NCI-H446 (cell line): ENCODE data around the gene FYN.

Experiments used
- DNase-seq, 2 experiments: peaks; one replicate each; lab custom pipeline; 2025; lab: John Stamatoyannopoulos, UW

Gene FYN

DNA sequence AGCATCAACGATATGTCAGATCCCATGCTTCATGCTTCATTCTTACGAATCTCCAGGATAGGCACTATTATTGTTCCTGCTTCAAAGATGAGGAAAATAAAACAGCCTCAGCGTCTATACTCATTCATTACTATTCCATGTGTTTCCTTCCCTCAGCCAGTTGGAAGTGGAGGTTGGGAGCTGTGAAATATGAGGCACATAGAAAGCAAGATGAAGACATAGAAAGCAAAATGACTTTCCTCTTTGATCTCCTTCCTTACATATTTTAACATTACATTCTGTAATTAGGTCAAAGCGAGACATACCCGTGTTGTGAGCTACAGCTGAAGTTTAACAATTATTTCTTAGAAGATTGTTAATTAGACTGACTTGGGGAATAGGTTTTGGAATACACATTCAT lies 125.4 kb downstream of the FYN start:
- no peak for DNase-seq

DNA sequence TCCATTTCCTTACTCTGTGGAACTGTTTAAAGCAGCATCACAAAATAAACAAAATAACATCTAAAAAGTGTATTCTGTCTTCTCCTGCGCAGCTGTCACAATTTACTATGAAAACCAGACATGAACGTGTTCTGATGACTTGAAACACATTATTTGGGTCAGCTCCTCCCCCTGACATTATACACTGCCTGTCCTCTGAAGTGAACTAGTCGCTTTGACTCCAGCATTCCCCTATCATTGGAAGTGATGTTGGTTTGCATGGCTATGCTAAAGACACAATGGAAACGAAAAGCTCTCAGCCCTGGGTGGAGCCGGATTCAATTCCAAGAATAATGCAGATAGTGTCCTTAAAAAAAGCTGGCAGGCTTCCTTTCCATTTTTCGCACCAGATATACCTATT lies 125.9 kb downstream of the FYN start:
- DNase-seq, result no peak

DNA sequence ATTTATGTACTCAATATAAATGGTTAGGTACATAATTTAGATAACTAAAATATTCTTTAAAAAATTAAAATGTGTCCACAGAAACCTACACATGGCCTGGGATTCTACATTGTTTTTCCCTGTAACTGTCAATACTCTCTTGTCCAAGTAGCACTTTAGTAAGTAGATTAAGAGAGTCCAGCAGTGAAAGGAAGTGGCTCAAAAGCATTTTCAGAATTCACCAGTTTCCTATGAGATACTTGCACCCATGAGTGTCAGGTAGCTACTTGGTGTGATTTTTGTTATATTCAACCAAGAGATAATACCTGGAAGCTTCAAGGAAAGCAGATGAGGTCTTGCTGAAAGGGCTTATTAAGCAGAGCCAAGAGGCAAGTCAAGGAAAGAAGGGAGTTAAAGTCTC lies 126.3 kb downstream of the FYN start:
- DNase-seq, result no peak

DNA sequence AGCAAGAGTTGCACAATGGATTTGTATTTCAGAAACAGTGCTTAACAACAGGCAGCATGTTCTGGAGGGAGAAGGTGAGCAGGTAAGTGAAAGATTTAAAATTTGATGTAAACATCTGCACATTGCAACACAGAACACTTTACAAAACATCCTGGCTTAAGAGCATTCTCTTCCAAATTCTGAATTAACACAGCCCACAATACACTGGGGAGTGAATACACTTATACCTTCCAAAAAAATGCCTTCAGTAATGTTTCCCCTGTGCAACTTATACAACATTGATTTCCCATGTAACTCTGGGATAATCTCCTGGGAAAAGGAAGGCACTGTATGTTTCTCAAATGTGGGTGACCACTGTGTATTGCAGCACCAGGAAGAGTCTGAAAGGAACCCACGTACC lies 127.6 kb downstream of the FYN start:
- DNase-seq, result no peak

DNA sequence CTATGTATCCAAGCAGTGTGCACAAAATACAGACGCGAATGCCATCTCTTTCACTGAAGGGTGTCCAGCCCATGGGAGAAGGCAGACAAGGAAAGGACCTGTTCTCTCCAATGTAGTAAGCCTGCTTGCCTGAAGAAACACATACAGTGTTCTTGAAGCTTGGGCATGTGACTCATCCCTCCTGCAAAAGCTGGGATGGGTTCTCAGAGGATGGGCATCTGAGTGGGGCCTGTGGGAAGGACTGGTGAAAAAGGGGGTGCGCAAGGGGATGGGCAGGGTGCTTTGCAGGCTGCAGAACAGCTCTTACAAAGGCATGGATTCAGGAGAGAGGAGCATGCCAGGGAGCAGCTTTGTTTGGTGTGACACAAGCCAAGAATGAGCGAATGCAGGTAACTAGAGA lies 128.1 kb downstream of the FYN start:
- no peak for DNase-seq

DNA sequence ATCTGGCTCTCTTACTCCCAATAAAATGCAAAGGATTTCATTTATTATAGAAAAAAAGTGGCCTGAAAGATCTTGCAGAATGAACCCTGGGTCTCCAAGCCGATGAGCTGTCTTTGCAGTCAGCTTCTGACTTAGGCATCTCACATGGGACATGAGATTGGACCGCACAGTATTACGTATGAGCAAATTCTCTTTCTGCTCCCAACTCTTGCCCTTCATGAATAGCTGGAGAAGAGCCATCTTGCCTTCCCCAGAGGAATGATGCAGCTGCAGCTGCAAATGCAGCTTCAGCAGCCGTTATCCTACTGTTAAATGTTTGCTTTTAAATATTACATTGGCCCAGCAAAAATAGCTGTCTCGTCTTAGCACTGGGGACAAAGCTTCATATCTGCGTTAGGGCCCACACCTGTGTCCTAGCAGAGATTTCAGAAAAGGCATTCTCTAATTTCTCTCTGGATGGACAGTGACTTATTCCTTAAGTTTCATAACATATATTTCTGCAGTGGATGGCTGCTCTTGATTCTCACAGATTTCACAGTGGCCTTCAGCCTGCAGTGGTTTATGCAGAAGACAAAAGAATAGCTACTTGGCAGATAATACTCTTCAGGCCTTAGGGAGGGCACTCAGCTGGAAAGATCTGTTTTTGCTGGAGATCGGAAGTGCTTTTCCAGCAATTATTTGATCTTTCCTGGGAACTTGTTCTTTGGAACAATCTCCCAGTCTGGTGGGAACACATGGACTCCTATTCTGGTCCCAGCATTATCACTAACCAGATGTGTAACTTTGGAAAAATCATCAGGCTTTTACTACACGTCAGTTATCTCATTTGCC lies 129.2 kb downstream of the FYN start:
- no peak for DNase-seq

DNA sequence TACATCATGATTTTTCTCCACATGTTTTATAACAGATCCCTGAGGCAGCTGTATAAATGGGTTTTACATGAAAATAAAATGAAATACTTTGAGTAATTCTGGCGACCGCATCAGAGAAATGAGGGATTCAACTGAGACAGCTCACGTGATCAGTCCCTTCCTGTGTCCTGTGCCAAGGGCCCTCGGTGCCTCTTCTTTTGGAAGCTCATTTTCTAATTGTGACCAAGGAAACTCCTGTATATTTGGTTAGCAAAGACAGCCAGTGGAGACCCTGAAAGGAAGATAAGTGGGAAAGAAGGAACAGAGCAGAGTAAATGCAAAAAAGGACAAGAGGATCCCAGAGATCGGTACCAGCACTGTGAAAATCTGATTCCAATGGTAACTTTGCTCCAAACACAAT lies 129.9 kb downstream of the FYN start:
- DNase-seq, result no peak

DNA sequence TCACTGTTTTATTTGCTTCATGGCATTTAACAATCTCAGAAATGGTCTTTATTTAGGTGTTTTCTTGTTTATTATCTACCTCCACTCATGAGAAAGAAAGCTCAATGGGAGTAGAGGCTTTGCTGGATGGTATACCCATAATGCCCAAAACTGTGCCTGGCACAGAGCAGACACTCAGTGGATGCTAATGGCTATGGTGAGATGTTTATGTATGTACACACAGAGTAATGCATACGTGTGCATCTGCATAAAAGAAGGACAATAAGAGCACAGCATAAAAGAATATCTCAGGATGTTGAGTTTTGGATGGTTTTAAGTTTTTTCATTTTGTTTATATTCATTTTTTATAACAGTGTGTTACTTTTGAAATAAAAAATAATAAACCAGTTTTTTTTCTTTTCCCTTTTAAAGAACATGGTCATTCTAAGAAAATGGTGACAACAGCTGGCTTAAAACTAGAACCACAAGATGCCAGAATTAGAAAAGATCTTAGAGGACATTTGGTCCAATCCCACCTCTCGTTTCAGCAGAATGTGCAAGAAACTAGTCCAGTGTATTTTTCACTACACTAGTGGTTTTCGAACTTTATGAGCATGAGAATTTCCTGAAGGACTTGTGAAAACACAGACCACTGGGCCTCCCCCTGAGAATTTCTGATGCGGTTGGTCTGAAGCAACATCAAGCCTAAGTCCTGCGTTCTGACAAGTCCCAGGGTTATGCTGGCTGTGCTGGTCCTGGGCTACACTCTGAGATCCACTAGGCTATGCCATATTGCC lies 131.9 kb downstream of the FYN start:
- DNase-seq, result no peak

DNA sequence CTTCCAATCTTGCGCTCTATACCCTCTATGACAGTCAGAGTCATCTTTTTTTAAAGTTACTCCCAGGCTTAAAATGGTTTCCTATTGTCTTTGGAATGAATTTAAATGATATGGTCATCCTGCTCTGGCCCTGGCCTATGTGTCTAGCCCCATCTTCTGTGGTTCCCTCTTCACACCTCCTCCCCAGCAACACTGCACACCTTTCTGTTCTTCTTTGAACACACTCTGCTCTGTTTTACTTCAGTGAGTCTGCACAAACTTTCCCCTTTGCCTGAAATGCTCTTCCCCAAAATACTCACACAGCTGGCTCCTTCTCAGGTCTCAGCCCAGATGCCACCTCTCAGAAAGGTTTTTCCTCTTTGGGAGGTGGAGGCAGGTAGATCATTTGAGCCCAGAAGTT lies 132.7 kb downstream of the FYN start:
- no peak for DNase-seq

DNA sequence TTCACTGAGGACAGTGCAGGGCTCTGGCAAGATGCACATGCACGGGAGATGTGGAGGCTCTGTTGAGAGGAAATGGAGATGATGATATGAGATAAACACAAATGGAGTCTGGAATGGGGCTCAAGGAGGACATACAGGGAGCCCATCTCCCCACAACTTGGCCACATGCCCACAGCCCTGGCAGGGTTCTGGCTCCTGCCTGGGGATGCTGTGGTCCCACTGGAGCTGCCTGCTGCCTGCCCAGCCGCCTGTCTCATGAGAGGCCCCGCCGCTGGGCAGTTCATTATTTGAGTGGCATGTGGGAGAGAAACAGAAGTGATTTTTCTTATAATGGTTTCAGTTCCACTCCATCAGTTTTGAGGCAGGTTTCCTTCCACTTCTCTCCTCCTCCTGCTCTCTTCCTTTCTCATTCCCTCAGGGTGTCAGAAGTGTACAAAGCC lies 134.0 kb downstream of the FYN start:
- peak in 1 of 2 experiments; percentile 8 for DNase-seq

DNA sequence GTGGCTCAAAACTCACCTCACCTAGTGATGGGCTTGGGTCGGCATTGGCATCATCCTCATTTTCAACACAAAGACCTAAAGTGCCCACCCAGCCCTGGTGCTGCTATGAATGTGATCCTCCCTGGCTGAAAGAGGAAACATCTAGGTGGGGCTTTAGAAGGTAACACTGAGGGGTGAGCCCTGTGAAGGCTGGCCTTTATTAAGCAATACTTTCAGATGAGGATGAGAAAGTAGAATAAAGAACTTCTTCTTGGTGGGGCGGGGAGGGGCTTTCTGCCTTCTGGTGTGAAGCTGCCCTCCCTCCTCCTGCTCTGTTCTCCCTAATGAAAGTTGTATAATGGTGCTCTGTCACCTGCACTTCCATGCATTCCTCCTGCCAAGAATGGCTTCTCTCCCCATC lies 134.6 kb downstream of the FYN start:
- DNase-seq, result no peak

DNA sequence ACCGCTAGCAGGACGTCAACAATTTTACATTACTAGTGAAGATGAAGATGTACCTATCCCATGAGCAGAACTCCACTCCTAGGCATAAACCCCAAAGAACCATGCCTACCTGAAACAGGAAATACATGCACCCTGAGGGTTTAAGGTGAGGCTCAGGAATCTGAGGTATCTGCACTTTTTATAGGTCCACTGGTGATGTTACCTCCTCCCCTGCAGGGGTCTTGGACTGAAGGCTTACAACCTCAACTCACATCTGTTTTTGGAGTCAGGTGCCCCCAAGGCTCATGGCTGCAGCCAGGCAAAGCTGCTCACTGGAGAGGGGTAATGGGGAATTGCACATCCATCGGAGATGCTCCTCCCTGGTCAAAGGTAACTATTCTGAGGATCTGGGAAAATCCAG lies 135.1 kb downstream of the FYN start:
- DNase-seq, result no peak

DNA sequence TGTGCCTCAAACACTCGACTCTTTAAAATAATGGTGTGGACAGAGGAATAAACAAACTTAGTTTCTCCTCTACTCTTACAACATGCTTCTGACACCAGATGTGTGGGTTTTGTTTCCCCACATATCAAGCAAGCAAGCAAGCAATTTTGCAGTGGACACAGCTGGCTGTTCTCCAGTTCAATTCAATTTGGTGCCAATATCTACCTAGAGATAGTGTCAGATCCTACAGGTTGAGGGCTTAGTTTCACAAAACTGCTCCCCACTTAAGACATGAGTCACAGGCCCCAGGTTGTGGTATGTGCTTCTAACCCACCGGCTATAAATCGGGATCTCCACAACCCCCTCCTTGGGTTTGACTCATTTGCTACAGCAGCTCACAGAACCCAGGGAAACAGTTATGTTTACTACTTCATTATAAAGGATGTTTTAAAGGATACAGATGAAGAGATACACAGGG lies 136.2 kb downstream of the FYN start:
- DNase-seq, result no peak

DNA sequence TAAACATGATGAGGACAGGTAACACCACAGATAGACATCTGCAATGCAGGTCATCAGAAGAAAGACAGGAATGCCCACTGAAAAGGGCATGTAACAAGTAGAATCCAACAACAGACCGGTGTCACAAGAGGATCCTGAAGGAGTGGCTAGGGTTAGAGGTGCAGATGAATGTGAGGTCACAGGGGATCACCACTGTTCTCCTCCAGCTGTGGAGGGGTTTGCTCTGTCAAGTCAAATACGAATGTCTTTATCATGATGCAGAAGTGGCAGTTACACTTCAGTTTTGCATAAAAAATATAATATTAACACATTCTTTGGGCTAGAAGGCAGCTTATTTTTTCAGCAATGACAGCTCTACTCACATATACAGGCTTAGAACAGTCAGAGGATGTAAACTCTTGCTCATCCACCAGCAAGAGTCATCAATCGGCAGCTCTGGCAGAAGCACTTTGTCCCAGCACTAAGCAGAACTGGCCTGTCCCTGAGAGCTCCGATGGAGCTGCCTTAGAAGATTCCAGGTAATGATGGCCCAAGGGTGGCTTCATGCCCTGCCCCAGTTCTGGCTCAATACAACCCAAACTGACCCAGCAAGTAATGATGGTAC lies 137.1 kb downstream of the FYN start:
- no peak for DNase-seq

DNA sequence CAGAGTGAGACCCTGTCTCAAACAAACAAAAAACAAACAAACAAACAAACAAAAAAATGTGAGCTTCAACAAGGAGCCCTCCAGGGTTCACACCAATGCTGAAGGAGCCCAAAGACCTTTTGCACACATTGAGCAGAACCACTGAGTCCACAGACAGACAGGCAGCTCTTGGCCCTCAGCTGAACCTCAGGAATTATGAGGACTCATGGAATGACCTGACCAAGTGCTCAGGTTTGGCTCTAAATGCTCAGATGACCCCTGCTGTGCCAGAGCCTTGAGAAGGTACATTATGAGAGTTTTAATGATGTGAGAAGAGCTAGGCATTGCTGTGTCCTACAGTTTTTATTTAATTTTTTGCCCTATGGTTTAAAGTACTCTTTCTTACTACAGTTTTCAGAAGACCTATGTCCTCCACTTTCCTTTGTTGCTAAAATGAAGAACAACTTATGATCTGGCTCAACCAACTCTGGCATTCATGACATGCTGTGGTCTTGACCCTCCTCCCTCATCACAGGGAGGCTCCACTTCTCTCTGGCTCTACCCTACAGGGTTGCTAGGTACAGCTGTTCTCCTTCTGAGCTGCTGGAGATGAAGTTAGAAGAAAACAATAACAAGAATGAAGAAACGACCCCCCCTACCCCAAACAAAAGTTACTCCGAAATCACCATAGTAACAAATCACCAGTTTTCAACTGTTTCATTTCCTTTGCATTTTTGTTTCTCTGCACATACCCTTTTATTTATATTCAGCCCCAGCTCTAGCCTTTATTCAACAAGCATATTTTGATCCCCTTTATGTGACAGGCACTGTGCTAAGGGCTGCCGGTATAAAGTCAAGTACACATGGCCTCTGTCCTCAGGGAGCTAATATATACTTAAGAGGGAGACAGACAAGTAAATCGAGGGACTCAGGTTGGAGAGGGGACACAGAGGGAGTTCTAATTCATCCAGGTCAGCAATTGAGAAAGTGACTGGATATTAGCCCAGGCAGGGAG lies 138.9 kb downstream of the FYN start:
- no peak for DNase-seq

DNA sequence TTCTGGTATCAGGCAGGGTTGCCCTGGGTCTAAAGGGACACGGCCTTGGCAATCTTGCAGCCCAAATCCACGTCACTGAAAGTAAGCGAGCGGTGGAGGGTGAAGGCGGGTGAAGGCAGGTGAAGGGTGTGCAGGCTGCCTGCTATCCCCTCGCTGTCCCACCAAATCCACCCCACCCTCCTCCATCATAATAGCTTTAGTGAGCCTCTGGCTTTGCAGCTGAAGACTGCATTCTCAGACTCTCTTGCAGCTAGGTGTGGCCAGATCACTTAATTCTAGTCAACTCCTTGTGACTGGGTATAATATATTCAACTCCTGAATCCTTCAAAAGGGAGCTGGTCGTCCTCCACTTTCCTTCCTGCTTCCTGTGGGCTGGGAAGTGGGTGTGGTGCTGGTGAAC lies 140.9 kb downstream of the FYN start:
- no peak for DNase-seq

DNA sequence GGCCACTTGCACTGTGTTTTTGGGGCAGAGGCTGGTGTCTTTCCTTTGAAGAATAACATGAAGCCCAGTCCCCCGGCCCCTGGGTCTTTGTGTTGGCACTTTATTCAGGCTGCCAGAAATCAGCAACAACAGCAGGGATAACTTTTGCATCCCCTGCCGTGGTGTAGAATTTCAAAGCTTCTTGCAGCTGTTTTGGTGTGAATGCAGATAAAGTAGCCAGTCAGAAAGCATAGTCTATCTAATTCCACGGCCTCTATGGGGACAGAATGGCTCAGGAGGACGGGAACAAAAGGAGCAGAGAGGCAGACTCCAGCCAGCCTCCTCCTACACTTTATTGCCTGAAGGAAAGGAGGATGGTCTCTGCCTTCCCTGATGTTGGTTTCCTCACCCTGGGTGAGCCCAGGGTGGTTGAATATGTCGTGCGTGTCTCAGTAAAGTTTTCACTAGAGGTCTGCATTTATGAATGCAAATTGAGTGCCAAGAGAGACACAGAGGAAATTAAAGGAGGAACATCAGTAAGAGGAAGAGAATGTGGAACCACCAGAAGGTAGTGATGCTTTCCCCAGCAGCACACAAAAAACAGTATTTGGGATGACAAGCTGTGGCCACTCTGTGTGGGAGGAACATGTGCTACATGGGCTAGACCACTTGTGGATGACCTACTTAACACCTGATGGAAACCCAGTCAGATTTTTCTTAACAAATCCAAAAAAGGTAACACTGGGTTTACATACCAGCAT lies 141.6 kb downstream of the FYN start:
- no peak for DNase-seq

DNA sequence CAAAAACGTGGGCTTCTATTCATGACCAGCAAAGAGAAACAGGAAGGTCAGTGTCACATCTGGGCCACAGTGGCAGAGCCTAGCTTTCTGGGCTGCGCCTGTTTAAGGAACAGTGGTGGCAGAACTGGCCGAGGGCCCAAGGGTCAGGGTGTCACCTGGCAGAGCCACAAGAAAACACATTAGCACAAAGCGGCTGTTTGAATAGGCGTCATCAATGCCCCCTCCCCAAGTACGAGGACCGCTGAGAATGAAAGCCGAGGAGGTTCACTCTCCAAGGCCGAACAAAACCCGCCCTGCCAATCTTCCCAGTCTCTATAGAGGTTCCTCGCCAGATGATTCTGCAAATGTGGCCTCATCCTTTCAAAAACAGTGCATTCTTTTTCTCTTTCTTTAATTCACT lies 142.4 kb downstream of the FYN start:
- DNase-seq, result no peak

DNA sequence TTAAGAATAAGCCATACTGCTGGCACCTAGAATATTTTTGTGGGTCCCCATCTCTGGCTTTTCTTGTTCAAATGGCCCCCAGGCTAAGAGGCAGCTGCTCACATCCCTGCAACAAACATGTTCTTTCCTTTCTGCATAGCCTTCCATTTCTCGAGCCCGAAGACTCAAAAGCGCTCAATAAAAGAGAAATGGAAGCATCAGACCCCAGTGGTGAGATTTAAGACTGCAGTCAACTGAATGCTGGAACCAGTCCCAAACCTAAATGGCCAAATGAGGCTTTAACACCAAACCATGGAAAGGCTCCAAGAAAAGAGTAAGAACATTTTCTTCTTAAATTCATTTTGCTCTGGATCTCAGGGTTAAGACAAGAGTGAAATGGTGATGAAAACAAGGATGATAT lies 145.4 kb downstream of the FYN start:
- DNase-seq, result peak; percentile 58 to 79

DNA sequence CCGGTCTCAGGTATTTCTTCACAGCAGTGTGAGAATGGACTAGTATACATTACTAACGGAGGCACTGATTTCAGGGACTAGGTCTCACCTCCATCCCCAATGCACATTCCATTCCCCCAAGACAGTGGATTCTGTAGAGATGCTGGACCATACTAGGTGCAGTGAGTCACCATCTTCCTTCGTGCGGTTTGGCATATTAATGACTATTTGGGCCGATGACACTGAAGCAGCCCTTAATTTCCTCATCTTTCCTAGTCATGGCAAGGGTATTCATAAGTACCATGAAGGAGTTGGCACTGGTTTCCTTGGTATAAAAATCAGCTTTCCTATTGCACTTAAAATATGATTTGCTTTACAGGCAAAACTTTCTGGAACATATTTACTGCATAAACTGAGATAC lies 146.2 kb downstream of the FYN start:
- no peak for DNase-seq
